ENCODE data around the gene USP17L24. TPM values are rescaled to one million over a fixed set of nuclear protein-coding genes. Genes with fewer than 3 reads are reported as not detected.
"Not testable (repeated sequence)": the region's sequence is repeated elsewhere in the genome, so short reads cannot be mapped to it uniquely, and the experiment has no call there.

Gene USP17L24
- not detected for total RNA-seq

DNA sequence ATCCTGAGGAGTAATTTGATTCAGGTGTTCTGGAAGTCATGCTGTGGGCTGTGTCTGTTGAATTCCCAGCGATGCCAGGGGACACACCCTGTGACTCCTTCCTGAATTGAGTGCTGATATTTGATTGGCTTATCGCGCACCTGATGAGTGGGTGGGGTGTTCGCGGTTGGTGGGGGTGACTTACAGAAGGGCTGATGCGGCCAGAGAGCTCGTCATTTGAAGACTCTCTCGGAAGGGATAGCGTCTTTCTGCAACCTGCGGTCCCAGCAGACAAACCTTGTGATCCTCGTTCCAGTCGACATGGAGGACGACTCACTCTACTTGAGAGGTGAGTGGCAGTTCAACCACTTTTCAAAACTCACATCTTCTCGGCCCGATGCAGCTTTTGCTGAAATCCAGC is at the start of gene USP17L24:
TSS of gene USP17L24 (plus strand) at position 301 of the 400 bp plus-strand sequence. CDS start at position 301, 0 bp downstream.
- DNase-seq; H3K36me3 ChIP-seq; H3K4me1 ChIP-seq; intact Hi-C loops (cut with DNase I; ENCODE audit: low total_unique reads); H3K4me3 ChIP-seq; H3K9me3 ChIP-seq; H3K27me3 ChIP-seq; H3K27ac ChIP-seq; in situ Hi-C loops (cut with MboI; ENCODE audit: low pct_ligation_motif_present in 1 of 4, low pct_unique_long_range_greater_than_20kb in 1 of 4, low sequenced_read_pairs in 3 of 4): not testable (repeated sequence)
- WGBS, 2 donors (ENCODE audit: low coverage in 1 of 2) = no CpG with 5 or more reads among the region's 15 CpGs

- H3K4me1 ChIP-seq; in situ Hi-C loops (cut with MboI; ENCODE audit: low pct_ligation_motif_present in 1 of 4, low pct_unique_long_range_greater_than_20kb in 1 of 4, low sequenced_read_pairs in 3 of 4); H3K9me3 ChIP-seq; DNase-seq; H3K36me3 ChIP-seq; H3K27ac ChIP-seq; H3K27me3 ChIP-seq; intact Hi-C loops (cut with DNase I; ENCODE audit: low total_unique reads); H3K4me3 ChIP-seq: not testable (repeated sequence)
- WGBS, 2 donors (ENCODE audit: low coverage in 1 of 2) = 83 to 84% methylated on average over 4 to 5 of the region's 13 CpGs
Observed at GRCh38 chr4:9324191-9324590, 774 bp upstream of the USP17L24 start.

DNA sequence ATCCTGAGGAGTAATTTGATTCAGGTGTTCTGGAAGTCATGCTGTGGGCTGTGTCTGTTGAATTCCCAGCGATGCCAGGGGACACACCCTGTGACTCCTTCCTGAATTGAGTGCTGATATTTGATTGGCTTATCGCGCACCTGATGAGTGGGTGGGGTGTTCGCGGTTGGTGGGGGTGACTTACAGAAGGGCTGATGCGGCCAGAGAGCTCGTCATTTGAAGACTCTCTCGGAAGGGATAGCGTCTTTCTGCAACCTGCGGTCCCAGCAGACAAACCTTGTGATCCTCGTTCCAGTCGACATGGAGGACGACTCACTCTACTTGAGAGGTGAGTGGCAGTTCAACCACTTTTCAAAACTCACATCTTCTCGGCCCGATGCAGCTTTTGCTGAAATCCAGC is 4.6 kb downstream of the USP17L24 start, which contains the start of gene USP17L25:
TSS of gene USP17L25 (plus strand) at position 301 of the 400 bp plus-strand sequence. CDS start at position 301, 0 bp downstream.
- H3K36me3 ChIP-seq; H3K4me1 ChIP-seq; H3K9me3 ChIP-seq; in situ Hi-C loops (cut with MboI; ENCODE audit: low pct_ligation_motif_present in 1 of 4, low pct_unique_long_range_greater_than_20kb in 1 of 4, low sequenced_read_pairs in 3 of 4); intact Hi-C loops (cut with DNase I; ENCODE audit: low total_unique reads); H3K4me3 ChIP-seq; H3K27ac ChIP-seq; DNase-seq; H3K27me3 ChIP-seq: not testable (repeated sequence)
- no CpG with 5 or more reads among the region's 15 CpGs for WGBS, 2 donors (ENCODE audit: low coverage in 1 of 2)

GRCh38 chr4:9334358-9334757 is 9.4 kb downstream of the USP17L24 start, which contains the start of gene USP17L26:
USP17L26 (plus strand) TSS chr4:9334658; CDS start chr4:9334658, 0 bp downstream.
- H3K4me3 ChIP-seq; H3K9me3 ChIP-seq; intact Hi-C loops (cut with DNase I; ENCODE audit: low total_unique reads); H3K27me3 ChIP-seq; in situ Hi-C loops (cut with MboI; ENCODE audit: low pct_ligation_motif_present in 1 of 4, low pct_unique_long_range_greater_than_20kb in 1 of 4, low sequenced_read_pairs in 3 of 4); H3K27ac ChIP-seq; H3K4me1 ChIP-seq; DNase-seq; H3K36me3 ChIP-seq: not testable (repeated sequence)
- WGBS, 2 donors (ENCODE audit: low coverage in 1 of 2) = no CpG with 5 or more reads among the region's 15 CpGs

- DNase-seq; H3K27me3 ChIP-seq; in situ Hi-C loops (cut with MboI; ENCODE audit: low pct_ligation_motif_present in 1 of 4, low pct_unique_long_range_greater_than_20kb in 1 of 4, low sequenced_read_pairs in 3 of 4); H3K36me3 ChIP-seq; H3K4me3 ChIP-seq; H3K27ac ChIP-seq; H3K9me3 ChIP-seq; H3K4me1 ChIP-seq; intact Hi-C loops (cut with DNase I; ENCODE audit: low total_unique reads): not testable (repeated sequence)
- no CpG with 5 or more reads among the region's 15 CpGs for WGBS, 2 donors (ENCODE audit: low coverage in 1 of 2)
Observed at GRCh38 chr4:9339103-9339502, 14.1 kb downstream of the USP17L24 start, which contains the start of gene USP17L5. USP17L5 (plus strand) TSS chr4:9339403; CDS start chr4:9339403, 0 bp downstream.

DNA sequence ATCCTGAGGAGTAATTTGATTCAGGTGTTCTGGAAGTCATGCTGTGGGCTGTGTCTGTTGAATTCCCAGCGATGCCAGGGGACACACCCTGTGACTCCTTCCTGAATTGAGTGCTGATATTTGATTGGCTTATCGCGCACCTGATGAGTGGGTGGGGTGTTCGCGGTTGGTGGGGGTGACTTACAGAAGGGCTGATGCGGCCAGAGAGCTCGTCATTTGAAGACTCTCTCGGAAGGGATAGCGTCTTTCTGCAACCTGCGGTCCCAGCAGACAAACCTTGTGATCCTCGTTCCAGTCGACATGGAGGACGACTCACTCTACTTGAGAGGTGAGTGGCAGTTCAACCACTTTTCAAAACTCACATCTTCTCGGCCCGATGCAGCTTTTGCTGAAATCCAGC is 18.9 kb downstream of the USP17L24 start, which contains the start of gene USP17L27:
TSS of gene USP17L27 (plus strand) at position 301 of the 400 bp plus-strand sequence. CDS start at position 301, 0 bp downstream.
- intact Hi-C loops (cut with DNase I; ENCODE audit: low total_unique reads); in situ Hi-C loops (cut with MboI; ENCODE audit: low pct_ligation_motif_present in 1 of 4, low pct_unique_long_range_greater_than_20kb in 1 of 4, low sequenced_read_pairs in 3 of 4); H3K27me3 ChIP-seq; H3K4me3 ChIP-seq; H3K36me3 ChIP-seq; H3K4me1 ChIP-seq; H3K27ac ChIP-seq; DNase-seq; H3K9me3 ChIP-seq: not testable (repeated sequence)
- no CpG with 5 or more reads among the region's 15 CpGs for WGBS, 2 donors (ENCODE audit: low coverage in 1 of 2)

- H3K4me3 ChIP-seq; H3K4me1 ChIP-seq; H3K27me3 ChIP-seq; intact Hi-C loops (cut with DNase I; ENCODE audit: low total_unique reads); in situ Hi-C loops (cut with MboI; ENCODE audit: low pct_ligation_motif_present in 1 of 4, low pct_unique_long_range_greater_than_20kb in 1 of 4, low sequenced_read_pairs in 3 of 4); H3K9me3 ChIP-seq; H3K36me3 ChIP-seq; DNase-seq; H3K27ac ChIP-seq: not testable (repeated sequence)
- no CpG with 5 or more reads among the region's 15 CpGs for WGBS, 2 donors (ENCODE audit: low coverage in 1 of 2)
Observed at GRCh38 chr4:9348593-9348992, 23.6 kb downstream of the USP17L24 start, which contains the start of gene USP17L28. USP17L28 (plus strand) TSS chr4:9348893; CDS start chr4:9348893, 0 bp downstream.

DNA sequence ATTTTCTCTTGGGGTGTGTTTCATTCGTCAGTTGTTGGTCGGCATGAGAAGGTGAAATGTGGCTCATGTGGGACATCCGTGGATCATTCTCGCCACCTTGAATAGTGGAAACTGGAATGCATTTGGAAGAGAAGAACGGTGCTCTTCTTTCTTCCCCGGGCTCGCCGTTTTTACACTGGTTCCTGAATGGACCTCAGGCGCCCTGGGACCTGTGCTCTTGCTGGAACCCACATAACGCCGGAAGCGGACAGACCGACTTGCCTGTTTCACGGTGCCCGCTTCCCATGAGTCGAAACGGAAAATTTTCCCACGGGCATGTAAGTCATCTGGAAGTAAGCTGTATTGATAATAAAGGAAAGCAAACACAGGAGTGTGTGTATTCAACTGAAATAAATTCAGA is 25.9 kb downstream of the USP17L24 start:
- H3K4me1 ChIP-seq; in situ Hi-C loops (cut with MboI; ENCODE audit: low pct_ligation_motif_present in 1 of 4, low pct_unique_long_range_greater_than_20kb in 1 of 4, low sequenced_read_pairs in 3 of 4); H3K9me3 ChIP-seq; H3K4me3 ChIP-seq; H3K27ac ChIP-seq; H3K36me3 ChIP-seq; DNase-seq; H3K27me3 ChIP-seq; intact Hi-C loops (cut with DNase I; ENCODE audit: low total_unique reads): not testable (repeated sequence)
- no CpG with 5 or more reads among the region's 18 CpGs for WGBS, 2 donors (ENCODE audit: low coverage in 1 of 2)

DNA sequence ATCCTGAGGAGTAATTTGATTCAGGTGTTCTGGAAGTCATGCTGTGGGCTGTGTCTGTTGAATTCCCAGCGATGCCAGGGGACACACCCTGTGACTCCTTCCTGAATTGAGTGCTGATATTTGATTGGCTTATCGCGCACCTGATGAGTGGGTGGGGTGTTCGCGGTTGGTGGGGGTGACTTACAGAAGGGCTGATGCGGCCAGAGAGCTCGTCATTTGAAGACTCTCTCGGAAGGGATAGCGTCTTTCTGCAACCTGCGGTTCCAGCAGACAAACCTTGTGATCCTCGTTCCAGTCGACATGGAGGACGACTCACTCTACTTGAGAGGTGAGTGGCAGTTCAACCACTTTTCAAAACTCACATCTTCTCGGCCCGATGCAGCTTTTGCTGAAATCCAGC is 28.4 kb downstream of the USP17L24 start, which contains the start of gene USP17L29:
TSS of gene USP17L29 (plus strand) at position 301 of the 400 bp plus-strand sequence. CDS start at position 301, 0 bp downstream.
- in situ Hi-C loops (cut with MboI; ENCODE audit: low pct_ligation_motif_present in 1 of 4, low pct_unique_long_range_greater_than_20kb in 1 of 4, low sequenced_read_pairs in 3 of 4); DNase-seq; H3K36me3 ChIP-seq; H3K27me3 ChIP-seq; intact Hi-C loops (cut with DNase I; ENCODE audit: low total_unique reads); H3K4me1 ChIP-seq; H3K4me3 ChIP-seq; H3K9me3 ChIP-seq; H3K27ac ChIP-seq: not testable (repeated sequence)
- whole genome bisulfite sequencing, 2 donors (ENCODE audit: low coverage in 1 of 2) = no CpG with 5 or more reads among the region's 15 CpGs

DNA sequence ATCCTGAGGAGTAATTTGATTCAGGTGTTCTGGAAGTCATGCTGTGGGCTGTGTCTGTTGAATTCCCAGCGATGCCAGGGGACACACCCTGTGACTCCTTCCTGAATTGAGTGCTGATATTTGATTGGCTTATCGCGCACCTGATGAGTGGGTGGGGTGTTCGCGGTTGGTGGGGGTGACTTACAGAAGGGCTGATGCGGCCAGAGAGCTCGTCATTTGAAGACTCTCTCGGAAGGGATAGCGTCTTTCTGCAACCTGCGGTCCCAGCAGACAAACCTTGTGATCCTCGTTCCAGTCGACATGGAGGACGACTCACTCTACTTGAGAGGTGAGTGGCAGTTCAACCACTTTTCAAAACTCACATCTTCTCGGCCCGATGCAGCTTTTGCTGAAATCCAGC is 37.9 kb downstream of the USP17L24 start, which contains the start of gene USP17L30:
TSS of gene USP17L30 (plus strand) at position 301 of the 400 bp plus-strand sequence. CDS start at position 301, 0 bp downstream.
- no CpG with 5 or more reads among the region's 15 CpGs for WGBS, 2 donors (ENCODE audit: low coverage in 1 of 2)
- H3K9me3 ChIP-seq; intact Hi-C loops (cut with DNase I; ENCODE audit: low total_unique reads); H3K27ac ChIP-seq; H3K4me3 ChIP-seq; H3K27me3 ChIP-seq; in situ Hi-C loops (cut with MboI; ENCODE audit: low pct_ligation_motif_present in 1 of 4, low pct_unique_long_range_greater_than_20kb in 1 of 4, low sequenced_read_pairs in 3 of 4); H3K4me1 ChIP-seq; DNase-seq; H3K36me3 ChIP-seq: not testable (repeated sequence)

Measured in transverse colon (tissue), 4 donors.